Activated CD4-positive, alpha-beta T cell treated with anti-CD3 and anti-CD28 coated beads, Interleukin-2, Interleukin-6, amounts not matched to agents 100 ng/mL and 50 ng/mL, durations not matched to agents 16 hours and 8 hours (primary cell): Measurements from ENCODE around the gene GNB3.

ENCODE experiments used
- DNase-seq: peaks from one replicate; pipeline ENCODE4 v3.0.0-alpha.2; 2020

GNB3 gene

DNA sequence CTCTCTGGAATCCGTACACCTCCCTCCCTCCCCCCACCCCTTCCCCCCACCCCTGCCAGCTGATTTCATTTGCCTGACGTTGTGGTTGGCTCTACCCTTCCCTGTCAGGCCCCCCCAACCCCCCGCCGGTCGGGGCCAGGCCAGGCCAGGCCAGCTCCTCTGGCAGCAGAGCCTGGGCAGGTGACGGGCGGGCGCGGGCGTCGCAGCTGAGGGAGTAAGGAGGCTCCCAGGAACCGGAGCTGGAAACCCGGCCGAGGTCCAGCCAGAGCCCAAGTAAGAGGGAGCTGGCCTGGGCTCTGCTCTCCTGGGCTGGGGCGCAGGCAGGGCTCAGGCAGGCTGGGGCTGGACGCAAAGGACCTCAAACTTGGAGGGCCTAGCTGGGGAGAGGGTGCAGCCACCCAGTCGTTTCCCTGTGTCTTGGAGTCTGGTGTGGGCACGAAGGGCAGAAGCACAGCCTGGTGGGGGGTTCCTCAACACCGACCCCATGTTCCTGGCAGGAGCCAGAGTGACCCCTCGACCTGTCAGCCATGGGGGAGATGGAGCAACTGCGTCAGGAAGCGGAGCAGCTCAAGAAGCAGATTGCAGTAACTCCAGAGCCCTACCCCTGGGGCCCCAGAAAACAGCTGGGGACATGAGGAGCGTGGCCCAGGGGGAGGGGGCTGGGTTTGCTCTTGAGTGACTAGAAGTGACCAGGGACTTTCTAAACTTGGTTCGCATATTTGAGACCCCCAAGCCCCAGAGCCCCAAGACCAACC is at the start of gene GNB3:
Gene GNB3 (plus strand): TSS at position 165 of the 755 bp plus-strand sequence. CDS start 363 bp downstream, at position 528.
- no peak for DNase-seq

DNA sequence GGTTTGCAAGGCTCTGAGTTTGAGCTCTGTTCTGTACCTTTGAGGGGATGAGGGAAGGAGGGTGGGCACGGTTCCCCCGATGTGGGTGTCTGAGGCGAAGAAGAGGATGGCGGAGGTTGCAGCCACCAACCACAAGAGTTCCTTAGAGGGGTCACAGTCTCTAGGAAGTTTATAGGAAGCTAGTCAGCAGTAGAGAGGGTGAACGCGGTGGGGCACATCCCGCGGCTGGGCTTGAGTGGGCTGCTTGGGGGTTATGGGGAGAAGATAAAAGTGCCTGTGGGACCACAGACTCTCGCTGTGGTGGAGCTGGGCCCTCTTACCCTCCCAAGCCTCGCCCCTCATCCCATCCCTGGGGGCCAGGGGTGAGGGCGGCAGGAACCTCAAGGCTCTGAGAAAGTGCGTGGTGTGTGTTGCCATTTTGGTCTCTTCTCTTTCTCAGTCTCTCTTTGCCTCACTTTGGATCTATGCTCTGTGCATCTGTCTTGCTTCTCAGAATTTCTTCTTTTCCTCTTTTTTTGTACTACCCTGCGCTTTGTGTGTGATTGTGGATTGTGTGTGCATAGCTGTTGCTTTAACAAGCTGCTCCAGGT is 48.7 kb upstream of the GNB3 start:
- DNase-seq, result peak; percentile 36

DNA sequence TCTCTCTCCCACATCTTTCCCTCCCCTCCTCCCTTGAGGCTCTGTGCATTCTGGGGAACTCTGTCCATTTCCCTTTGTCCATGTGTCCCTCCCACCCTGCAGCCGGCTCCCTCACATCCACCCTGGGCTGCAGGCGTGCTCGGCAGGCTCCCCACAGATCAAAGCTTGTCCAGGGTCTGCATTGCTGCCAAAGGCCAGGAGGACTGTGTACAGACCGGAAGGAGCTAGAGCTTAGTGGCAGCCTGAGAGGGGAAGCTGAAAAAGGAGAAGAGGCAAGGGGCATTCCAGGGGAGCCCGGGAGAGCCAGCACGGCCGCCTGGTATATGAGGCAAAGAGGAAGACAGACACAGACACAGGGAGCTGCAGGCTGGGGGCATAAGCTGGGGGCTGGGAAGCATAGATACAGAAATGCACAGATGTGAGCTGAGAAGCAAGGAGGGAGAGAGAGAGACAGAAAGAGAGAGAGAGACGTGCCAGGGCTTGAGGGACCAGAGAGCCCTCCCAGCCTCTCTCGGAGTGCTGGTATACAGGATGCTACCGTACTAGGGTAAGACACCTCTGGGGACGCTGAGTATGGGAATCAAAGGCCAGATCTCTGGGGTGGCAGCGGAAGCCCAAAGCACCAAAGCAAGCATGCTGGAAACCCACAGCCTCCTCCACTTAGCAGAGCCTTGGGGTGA is 48.1 kb upstream of the GNB3 start:
- DNase-seq, result peak; percentile 62

GRCh38 chr12:6795088-6795487 is 45.6 kb upstream of the GNB3 start:
- DNase-seq, result no peak

DNA sequence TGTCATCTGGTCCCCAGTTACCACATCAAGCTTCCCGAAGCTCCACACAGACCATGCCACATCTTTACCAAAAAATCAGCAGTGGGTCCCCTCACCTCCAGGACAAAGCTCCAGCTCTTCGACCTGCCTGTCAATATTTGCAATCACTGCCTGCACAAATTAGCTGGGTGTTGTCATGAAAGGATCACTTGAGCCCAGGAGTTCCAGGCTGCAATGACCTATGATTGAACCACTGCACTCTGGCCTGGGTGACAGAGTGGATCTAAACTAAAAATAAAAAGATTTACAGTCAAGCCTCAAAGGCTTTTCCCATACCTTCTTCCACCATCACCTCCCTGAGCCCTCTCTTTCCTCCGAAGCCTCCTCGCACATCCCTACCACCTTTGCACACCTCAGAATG is 44.1 kb upstream of the GNB3 start:
- DNase-seq, result no peak

DNA sequence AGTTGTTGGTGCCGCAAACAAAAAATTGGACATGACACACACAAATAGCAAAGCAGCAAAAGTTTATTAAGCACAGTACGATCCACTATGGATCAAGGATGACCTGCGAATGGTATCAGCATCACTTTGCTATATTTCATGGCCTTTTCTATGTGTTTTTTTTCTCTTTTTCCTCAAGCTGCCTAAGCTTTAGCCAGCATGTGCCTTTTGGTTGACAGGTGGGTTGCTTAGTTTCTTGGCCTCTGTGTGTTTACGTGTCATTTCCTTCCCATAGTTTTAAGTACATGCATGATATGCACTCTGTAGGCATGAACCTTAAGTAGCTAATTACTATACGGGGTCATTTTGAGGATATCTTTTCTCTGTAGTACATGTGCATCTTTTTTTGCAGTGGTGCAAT is 41.6 kb upstream of the GNB3 start:
- DNase-seq, result no peak

GRCh38 chr12:6807170-6807569 is 33.6 kb upstream of the GNB3 start:
- no peak for DNase-seq

GRCh38 chr12:6809056-6809455 is 31.7 kb upstream of the GNB3 start:
- no peak for DNase-seq

GRCh38 chr12:6810758-6811157 is 30.0 kb upstream of the GNB3 start:
- no peak for DNase-seq

DNA sequence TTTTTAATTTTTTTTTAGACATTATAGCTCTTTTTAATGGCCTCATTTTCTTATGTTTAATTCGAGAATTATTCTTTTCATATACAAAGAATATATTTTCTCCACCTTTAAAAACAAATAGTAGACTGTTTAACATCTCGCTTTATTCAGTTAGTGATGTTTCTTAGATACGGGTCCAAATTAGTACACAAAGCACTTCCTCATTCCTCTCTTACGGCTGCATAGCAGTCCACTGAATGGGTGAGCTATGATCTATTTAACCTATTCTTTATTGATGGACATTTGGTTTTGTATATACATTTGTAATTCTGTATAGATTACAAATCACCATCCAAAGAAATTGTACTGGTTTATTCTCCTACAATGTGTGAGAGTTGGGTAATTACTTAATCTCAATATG is 27.4 kb upstream of the GNB3 start:
- no peak for DNase-seq

DNA sequence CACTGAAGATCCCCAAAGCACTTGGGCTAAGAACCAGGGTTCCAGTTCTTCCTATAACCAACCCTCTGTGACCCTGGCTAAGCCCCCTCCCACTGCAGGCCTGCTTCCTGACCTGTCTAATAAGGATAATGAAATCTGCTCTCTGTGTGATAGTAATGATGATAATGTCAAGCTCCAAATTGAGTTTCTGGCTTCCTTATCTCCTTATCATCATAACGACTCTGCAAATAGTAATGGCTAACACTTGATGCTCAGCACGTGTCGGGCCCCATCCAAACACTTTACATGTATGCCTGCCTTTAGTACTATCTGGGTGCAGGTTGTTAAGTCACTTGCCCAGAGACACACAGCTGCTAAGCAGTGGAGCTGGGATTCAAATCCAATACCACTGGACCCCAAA is 24.1 kb upstream of the GNB3 start:
- DNase-seq, result no peak

GRCh38 chr12:6817098-6817497 is 23.6 kb upstream of the GNB3 start:
- no peak for DNase-seq

DNA sequence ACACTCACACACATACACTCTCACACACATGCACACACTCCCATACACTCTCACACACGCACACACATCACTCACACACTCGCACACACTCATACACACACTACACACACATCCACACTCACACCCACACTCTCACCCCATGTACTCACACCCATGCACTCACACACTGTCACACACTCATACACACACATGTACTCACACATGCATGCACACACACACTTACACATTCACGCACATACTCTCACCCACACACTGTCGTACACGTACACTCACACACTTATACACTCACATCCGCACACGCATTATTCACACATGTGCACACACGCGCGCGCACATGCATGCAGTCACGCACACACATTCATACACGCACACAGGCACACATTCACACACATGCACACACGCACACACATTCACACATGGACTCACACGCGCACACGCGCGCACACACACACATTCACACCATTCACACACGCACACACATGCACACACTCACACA is 23.0 kb upstream of the GNB3 start:
- no peak for DNase-seq

GRCh38 chr12:6818222-6818621 is 22.5 kb upstream of the GNB3 start:
- no peak for DNase-seq

- DNase-seq, result no peak
Observed at GRCh38 chr12:6818645-6819044, 22.1 kb upstream of the GNB3 start.

DNA sequence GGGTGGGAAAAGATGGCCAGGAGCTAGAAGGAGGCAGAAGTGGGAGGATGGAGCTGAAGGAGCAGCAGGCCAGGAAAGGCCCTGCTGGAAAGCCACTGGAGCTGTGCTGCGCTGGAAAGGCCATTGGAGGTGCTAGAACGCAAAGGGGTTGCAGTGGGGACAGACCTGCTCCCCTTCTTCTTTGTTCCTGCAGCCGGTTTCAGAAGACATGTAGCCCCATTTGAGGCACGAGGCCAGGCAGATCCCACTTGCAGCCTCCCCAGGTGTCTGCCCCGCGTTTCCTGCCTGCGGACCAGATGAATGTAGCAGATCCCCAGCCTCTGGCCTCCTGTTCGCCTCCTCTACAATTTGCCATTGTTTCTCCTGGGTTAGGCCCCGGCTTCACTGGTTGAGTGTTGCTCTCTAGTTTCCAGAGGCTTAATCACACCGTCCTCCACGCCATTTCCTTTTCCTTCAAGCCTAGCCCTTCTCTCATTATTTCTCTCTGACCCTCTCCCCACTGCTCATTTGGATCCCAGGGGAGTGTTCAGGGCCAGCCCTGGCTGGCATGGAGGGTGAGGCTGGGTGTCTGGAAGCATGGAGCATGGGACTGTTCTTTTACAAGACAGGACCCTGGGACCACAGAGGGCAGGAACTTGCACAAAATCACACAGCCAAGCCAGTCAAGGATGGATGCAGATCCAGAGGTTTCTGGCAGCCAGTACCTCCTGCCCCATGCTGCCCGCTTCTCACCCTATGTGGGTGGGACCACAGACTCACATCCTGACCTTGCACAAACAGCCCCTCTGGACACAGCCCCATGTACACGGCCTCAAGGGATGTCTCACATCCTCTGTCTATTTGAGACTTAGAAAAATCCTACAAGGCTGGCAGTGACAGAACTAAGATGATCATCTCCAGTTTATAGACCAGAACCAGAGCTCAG is 21.4 kb upstream of the GNB3 start:
- no peak for DNase-seq

- no peak for DNase-seq
Observed at GRCh38 chr12:6820166-6820565, 20.6 kb upstream of the GNB3 start.

GRCh38 chr12:6821591-6822425 is 18.9 kb upstream of the GNB3 start, which contains the start of gene GPR162:
TSS of gene GPR162 (plus strand) at chr12:6821821. CDS start at chr12:6823899, 2,078 bp downstream.
- DNase-seq, result no peak

DNA sequence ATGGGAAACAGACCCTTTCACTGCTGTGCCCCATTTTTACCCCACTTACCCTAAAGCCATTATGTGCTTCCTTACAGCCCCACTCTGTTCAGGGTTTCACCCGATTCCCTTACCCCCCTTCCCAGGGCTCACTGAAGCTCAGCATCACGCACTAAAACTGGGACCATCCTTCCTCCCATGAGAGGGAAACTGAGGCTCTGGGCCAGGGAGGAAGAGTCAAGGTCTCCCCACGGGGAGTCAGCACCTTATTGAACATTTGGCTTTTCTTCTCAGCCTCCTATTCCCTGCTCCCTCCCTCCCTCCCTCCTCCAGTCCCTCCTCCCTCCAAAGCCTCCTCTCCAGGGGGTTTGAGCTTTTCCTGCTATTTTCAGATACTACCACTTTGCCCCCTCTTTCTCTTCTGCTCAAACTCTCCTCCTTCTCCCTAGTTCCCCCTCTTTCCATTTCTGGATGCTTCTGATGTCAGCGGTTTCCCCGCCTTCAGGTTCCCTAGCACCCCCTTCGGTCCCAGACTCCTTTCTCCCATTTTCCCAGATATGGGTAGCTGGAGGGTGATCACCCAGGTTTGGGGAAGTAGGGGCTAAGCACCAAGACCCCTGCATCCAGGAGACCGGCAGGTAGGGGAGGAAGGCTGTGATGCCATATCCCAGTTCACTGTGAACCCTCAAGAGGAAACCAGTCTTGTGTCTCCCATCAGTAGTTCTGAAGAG is 18.1 kb upstream of the GNB3 start:
- no peak for DNase-seq

- no peak for DNase-seq
Observed at GRCh38 chr12:6823182-6824084, 17.3 kb upstream of the GNB3 start.
